HG02571 (cell line): ENCODE results near the gene STMND1.

Experiments
- ATAC-seq: cut with Tn5 transposase; IDR thresholded peaks from one replicate; pipeline ENCODE4 v1.9.1; 2021; ENCODE audit warnings: mild to moderate bottlenecking, moderate library complexity; ENCODE audit not compliant: unreplicated experiment

Gene STMND1

DNA sequence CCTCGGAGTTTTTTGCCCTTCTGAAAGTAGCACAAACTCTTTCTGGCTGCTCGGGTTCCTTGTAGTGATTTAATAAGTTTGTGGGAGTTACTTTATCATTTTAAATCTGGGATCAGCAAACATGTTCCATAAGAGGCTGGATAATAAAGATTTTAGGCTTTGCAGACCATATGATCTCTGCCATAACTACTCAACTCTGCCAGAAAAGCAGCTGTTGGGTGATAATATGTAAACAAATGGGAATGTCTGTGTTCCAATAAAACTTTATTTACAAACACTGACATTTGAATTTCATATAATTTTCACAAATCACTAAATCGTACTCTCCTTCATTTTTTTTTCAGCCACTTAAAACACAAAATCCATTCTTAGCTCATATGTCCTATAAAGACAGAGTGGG is 3.9 kb upstream of the STMND1 start:
- ATAC-seq: no peak

DNA sequence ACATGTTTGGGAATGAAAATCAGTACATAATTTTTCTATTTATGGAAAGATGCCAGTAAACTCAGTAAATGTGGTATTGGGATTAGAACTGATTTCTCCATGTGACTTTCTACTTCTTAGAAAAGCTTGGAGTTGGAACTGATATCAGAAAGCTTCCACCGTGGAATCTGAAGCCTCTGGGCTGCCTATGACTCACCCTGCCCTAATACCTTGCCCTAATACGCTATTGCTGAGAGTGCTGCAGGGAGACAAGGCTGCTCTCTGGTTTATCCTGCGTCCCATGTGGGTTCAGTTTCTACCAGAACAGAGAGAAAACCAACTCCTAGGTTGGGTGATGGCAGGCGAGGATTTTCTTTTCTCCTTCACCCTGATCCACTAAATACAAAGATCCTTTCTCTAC is 3.3 kb upstream of the STMND1 start:
- ATAC-seq: no peak

DNA sequence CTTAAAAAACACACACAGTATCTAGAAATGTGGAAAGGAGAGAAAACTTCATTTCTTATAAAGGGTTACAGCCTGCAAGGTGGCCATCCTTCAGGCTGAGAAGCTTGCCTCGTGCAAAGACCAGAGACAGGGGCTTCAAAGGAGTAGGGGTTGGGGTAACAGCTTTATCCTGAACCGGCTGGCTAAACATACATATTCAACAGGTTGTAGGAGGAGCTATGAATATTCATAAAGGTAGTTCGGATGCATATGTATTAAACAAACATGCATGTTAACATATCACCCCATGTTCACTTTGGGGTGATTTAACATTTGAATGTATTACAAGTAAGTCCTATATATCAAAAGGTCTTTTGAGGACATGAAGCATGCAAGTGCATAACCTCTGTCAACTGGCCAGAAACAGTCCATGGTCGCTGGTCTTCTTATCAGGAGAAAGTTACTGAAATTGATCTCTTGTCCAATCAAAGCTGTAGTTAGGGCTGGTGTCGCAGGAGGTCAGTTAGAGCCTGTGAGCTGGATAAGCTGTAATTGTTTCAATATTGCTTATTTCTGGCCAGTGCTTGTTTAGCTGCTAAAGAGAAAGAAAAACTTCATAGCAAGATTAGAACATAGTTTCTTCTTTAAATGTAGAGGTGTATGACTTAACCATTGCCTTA is 2.3 kb upstream of the STMND1 start:
- no peak for ATAC-seq

DNA sequence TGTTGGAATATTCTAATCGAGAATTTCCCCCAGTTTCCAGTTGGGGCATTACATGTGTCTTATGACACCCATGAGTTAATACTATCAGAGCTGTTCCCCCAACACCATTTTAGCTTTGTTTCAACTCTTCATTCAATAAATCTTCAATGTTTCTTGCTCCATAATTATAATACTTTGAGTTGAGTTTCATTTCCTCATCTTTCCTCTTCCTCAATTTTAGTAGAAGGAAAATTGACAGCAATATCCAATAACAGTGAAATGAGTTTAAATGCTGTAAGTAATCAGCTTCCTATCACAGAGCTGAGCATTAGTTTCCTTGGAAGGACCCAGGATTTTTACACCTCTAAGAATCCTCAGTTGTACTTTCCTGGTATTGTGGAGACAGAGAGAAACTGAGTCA is 1.0 kb upstream of the STMND1 start:
- ATAC-seq: no peak

DNA sequence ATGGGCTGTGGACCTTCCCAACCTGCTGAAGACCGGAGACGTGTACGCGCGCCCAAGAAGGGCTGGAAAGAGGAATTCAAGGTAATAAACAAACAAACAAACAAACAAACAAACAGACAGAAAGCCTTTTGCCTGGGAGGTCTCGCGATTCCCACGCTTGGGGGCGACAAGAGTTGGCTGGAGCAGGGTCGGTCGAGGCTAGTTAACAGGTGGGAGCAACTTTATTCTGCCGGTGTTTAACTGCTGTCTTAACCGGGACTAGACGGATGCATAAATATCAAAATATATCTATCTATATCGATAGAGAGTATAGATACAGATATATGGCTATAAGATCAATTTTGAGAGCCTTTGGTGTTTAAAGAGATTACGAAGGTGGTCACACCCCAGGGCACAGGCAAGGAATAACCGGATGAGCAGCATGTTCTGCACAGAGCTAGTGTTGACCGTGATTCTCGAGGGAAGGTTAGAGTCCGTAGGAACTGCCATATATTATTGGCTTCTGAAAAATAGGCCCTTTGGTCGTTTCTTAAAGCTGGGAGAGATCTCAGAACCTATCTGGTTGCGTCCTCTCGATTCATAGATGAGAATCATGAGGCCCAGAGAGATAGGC is 514 bp downstream of the STMND1 start:
- no peak for ATAC-seq

DNA sequence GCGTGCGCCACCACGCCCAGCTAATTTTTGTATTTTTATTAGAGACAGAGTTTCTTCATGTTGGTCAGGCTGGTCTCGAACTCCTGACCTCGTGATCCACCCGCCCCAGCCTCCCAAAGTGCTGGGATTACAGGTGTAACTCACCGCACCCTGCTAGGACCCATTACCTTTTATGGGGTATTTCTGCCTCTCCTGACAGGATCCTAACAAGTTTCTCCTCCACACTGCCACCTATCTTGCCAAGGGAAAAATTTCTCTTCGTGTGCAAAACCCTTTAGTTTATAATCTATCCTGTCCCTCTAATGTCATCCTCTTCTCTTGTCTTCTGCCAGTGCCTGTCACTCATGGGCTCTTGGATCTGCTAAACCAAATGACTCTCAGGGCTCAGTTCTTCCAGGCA is 1.9 kb downstream of the STMND1 start:
- no peak for ATAC-seq

DNA sequence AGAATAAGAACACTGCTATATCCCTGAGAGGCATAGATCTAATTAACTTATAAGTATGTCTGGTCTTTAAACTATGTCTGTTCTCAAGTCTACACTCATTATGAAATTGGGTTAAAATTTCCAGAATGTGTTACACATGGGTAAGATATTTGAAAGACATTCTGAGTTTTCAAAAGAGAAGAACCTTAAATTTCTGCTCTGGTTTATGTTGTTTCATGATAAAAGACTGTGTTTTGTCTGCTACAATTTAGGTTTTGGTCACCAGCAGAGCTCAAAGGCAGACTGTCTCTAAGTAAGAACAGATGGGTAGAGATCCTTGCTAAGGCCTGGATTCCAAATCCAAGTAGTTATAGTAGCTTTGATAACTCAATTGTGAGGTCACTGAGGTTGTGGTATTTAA is 6.0 kb downstream of the STMND1 start:
- ATAC-seq: no peak

DNA sequence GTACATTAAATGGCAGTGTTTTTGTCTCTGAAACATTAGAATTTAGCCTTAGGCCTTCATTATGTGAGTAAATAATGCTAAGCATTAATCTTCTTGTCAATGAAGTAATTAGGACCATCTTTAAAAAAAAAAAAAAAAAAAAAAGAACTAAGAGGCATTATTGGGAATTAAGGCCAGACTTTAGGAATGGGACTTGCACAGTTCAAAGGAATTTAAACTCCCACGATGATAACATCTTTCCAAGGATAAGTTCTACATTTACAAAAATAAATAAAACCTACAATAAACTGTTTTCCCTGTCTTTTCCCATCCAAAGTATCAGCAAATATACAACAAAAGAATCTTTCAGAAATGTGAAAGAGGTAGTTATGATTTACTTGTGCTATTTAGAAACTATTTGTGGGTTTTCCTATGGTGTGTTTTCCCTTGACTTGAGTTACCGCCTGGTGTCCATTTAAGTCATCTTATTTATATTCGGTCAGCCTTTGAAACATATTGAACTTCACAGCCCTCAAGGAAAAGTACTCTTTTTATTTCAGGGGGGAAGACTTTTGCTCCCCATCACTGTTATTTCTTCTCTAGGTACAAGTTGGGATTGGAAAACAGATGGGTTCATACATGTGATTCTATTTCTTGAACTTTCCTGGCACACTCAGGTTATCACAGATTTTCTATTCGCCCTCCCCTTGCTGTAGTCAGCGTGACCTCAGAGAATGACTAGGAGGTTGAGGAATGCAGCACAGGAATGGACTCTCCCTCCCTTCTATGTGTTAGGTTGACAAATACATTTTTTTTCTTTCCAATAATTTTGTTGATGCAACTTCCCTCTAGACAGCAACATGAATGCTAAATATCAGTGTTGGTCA is 13.6 kb downstream of the STMND1 start:
- no peak for ATAC-seq

DNA sequence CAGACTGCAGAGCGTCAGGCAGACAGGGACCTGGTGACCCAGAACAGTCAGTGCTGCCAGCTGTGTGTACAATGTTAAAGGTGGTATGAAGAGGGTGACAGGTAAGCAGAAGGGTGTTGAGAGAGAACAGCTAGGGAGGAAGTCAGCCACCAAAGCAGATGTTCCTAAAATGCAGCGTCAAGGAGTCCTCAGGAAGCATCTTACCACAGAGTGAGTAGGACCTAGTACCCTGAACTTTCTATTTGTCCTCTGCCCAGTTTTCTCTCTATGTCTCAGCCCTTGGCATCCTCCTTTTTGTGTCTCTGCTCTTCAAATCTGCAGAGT is 14.2 kb downstream of the STMND1 start:
- ATAC-seq: no peak

DNA sequence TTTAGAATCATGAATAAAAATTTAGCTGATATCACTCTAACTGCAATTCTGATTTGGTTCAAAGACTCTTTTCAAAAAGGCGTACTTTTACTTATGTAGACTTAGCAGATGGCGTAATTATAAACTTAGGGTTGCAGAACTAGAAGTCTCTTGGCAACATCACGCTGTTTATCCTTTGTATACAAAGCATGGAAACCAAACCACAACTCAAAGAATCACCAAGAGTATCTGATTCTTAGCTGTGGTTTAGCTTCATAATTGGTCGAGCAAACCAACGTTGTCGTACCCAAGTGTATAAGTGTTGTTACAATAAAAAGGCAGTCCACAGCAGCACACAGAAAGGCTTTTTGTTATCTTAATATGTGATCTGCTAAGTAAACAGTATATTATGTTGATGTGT is 18.2 kb downstream of the STMND1 start:
- no peak for ATAC-seq

DNA sequence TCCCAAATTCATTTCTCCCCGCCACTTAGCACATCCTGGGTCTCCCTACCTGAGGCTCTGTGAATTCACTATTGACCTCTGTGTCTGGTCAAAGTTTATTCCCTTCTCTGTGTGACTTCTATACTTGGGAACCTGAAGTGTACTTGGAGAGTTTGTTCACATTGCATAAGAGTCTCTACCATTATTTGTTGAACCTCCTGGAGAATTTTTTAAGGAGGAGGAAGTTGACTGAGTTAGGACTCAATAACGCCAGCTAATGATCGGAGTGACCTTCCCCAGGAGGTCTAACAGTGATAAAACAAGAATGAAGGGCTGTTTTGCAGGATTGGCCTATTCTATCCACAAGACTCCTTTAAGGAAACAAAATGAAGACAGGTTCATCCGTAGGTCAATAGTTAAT is 23.6 kb downstream of the STMND1 start:
- ATAC-seq: no peak

DNA sequence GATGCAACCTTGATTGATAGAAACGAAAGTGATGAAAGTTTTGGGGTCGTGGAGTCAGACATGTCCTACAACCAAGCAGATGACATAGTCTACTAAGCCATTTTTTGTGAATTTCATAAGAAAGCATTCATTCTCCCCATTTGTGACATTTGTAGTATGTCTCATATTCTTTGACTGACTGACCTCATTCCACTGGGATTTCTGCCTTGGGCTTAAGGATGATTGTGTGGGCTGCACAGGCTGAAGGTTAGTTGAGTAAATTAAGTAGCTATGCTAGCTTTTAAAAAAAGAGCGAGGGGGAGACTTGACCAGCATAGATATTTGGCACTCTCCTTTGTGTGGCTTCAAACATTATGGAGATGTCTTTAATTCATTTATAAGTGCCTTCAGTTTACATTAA is 28.9 kb downstream of the STMND1 start:
- ATAC-seq: no peak

DNA sequence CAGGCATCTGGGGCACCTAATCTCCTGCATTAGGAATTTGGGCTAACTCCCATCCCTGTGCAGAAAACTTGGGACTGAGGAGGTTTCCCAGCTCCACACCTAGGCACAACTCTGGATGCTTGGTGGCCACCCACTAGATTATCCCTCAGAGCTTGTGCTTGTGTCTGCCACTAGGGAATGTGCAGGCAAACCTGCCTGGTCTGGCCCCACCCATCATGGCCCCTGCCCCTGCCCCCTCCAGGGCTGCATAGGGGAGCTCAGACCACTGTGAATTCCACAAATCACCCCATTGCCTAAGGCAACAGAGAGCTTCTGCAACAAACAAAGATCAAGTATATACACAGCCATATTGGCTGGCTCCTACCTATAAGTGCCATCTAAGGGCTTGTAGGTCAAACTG is 31.1 kb downstream of the STMND1 start:
- ATAC-seq: no peak

DNA sequence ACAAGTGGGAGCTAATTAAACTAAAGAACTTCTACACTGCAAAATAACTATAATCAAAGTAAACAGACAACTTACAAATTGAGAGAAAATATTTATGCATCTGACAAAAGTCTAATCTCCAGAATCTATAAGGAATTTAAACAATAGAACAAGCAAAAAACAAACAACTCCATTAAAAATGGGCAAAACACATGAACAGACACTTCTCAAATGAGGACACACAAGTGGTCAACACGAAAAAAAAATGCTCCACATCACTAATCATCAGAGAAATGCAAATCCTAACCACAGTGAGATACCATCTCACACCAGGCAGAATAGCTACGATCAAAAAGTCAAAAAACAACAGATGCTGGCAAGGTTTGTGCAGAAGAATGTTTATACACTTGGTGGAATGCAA is 36.2 kb downstream of the STMND1 start:
- ATAC-seq: no peak

DNA sequence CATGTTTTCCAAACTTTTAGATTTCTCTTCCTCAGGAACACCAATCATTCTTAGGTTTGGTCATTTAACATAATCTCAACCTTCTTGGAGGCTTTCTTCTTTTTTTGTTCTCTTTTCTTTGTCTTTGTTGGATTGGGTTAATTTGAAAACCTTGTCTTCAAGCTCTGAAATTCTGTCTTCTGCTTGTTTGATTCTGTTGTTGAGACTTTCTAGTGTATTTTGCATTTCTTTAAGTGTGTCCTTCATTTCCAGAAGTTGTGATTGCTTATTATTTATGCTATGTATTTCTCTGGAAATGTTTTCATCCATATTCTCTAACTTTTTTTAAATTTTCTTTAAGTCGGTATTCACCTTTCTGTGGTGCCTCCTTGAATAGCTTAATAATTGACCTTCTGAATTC is 42.2 kb downstream of the STMND1 start:
- ATAC-seq: no peak

DNA sequence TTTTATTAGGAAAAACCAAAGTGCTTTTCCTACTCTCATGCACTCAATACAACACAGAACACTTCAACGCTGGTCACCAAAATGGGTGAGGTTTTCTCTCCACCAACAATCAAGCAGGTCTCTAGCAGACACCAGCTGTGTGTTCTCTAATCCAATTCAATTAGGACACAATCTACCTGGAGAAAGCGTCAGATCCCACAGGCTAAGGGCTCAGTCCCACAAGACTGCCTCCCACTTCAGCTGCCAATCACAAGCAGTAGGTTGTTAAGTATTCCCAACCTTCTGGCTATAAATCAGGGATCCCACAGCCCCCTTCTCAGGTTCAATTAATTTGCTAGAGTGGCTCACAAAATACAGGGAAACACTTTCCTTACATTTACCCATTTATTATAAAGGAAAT is 47.7 kb downstream of the STMND1 start:
- ATAC-seq: no peak

DNA sequence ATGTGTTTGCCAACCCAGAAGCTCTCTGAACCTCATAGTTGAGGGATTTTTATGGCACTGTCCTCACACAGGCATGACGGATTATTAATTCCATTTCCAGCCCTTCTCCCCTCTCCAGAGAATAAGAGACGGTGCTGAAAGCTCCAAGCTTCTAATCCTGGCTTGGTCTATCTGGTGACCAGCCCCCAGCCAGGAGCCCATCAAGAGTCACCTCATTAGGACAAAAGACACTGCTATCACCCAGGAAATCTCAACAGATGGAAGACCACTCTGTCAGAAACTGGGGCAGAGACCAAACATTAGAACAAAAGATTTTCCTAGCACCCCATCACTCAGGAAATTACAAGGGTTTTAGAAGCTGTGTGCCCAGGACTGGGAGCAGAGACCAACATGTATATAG is 48.2 kb downstream of the STMND1 start:
- no peak for ATAC-seq

DNA sequence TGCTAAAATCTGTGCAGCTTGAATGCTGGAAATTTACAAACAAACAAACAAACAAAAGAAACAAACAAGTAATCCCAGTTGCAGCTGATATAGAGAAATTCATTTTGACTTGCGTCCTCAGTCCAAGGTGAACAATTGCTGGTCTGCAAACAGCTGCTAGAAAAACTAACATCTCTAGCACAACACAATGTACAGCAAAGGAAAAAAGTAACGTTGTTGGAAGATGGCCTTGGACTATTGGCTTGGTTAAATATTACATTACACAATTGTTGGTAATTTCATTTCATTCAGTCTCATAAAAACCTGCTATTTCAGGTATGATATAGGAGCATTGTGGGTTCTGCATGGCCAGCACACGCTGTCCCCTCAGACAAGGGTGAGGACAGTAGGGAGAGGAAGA is 50.0 kb downstream of the STMND1 start:
- no peak for ATAC-seq

DNA sequence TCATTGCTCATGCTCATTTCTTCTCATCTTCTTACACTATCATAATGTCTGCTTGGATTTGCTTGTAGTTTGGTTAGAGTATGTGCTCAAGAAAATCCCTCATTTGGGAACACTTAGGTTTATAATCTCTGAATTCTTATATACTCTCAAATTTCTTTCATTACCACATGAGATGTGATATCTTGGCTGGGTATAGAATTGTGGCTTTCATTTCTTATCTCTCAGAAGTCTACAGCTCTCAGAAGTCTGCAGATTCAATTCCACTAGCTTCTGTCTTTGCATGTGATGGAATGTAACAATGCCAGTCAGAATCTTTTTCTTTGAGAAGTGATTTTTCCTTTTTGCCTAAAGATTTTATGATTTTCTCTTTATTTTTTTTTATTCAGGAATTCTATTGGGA is 50.9 kb downstream of the STMND1 start:
- no peak for ATAC-seq

DNA sequence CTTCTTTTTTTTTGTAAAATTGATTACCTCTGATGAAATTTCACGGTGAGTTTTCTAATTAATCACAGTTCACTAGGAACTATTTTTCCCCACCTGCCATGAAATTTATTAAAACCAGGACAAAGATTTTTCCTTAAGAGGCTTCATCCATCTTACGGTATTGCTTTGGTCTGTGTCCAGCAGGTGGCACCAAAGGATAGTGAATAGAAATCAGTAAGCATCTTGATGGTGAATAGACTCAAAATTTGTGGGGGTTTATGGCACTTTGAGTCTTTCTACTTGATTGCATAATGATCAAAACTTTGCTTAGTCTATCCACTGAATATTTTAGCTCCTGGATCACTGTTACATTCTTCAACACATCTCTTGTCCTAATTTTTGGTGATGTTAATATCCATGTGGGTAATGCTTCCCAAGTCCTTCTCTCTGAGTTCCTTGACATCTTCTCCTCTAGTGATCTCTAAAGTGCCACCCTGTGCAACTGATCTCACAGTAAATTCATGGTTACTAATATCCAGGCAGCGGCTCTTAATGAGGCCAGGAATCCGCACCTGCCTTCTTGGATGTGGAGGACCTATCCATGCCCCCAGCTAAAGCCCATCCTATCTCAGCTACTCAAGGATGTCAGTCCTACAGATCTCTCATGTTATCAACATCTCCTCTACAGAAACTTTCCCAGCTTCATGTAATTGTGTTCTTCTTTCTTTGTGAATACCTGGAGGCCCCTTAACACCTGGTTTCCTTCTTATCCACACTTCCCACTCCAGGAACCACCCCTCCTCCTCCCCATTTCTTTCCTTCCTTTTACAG is 54.5 kb downstream of the STMND1 start:
- ATAC-seq: no peak

DNA sequence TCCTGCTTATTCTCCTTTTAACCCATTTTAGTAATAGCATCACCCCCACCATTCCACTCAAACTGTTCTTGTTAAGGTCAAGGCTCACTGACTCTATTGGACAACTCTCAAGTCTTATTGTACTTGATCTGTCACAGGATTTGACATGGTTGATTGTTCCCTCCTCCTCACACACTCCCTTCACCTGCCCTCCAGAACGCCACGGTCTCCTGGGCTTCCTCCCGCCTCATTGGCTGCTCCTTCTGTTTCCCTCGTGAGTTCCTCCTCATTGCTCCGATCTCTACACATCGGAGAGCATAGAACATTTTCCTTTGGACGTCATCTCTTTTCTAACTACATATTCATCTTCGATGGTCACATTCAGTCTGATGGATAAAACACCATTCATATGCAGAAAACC is 55.1 kb downstream of the STMND1 start:
- ATAC-seq: no peak

DNA sequence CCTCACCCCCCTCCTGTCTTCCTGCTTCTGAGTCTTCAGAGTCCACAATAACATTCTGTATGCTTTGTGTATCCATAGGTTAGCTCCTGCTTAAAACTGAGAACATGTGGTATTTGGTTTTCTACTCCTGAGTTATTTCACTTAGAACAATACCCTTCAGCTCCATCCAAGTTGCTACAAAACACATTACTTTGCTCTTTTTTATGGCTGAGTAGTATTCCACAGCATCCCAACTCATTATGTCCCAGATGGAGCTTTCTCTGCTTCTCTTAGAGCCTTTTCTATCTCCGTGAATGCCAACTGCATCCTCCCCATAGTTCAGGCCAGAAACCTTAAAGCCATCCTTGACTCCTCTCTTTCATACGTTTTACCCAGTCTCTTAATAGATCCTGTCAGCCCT is 55.8 kb downstream of the STMND1 start:
- ATAC-seq: no peak
